Activated naive CD4-positive, alpha-beta T cell treated with anti-CD3 and anti-CD28 coated beads, Interleukin-2, amount 50 U/mL, for 16 hours (primary cell): Measurements from ENCODE around the gene SURF2.
"Not testable (repeated sequence)": the region's sequence is repeated elsewhere in the genome, so short reads cannot be mapped to it uniquely, and the experiment has no call there.

Source experiments
- DNase-seq: peaks from one replicate; pipeline ENCODE4 v3.0.0-alpha.2; 2020

Gene SURF2

DNA sequence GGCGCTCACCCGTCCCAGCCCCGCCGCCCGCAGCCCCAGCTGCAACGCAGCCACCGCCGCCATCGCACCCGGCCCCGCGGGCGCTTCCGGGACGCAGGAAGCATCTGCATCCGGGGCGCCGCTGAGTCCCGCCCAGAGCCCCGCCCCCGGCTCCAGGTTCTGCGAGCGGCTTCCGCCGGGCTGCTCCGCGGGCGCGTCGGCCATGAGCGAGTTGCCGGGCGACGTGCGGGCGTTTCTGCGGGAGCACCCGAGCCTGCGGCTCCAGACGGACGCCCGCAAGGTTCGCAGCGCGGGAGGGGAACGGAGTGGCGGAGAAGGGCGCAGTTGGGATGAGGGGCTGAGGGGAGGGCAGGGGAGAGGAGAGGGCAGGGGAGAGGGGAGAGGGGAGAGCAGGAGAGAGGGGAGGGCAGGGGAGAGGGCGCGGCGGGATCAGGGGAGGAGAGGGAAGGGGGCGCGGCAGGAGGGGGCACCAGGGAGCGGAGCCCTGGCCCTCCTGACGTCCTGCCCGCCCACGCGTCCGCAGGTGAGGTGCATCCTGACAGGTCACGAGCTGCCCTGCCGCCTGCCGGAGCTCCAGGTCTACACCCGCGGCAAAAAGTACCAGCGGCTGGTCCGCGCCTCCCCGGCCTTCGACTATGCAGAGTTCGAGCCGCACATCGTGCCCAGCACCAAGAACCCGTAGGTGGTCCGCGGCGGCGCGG lies at the start of gene SURF2, which contains the start of gene SURF1:
Gene SURF2, plus strand, starts transcription at position 160 of the 701 bp plus-strand sequence. Its CDS starts 43 bp downstream, at position 203.
Gene SURF1, minus strand, starts transcription at position 97 of the 701 bp plus-strand sequence. Its CDS starts 34 bp downstream, at position 63.
- DNase-seq = peak; percentile 95

DNA sequence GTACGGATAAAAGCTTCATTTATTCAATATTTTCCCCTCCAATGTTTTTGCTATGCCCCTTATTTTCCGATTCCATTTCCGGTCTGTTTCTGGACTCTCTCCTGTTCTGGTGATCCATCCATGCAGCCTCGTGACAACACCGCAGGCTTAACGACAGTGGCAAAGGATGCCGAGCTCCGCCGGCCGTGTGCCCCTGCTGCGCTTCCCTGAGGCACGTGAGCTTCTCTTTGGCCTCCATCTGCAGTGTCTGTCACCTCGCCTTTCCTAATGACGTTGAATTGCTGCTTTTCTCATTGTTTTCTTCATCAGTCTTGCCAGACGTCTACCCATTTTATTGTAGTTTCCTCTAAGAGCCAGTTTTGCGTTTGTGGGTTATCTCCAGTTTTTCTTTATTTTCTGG lies 49.0 kb upstream of the SURF2 start:
- no peak for DNase-seq

DNA sequence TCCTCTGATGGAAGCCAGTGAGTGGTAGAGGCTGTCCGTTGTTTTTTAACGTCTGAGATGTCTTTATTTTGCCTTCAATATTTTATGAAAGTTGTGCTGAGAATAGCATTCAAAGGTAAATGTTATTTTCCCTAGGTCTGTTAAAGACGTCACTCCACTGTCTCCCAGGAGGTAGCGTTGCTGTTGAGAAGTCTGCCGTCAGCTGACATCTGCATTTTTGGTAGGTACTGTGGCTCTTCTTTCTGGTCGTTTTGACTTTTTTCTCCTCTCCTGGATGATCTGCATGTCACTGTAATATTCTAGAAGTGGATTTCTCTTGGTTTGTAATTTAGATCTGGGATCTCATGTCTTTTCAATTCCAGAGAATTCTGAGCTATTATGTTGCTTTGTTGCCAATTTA lies 46.7 kb upstream of the SURF2 start:
- no peak for DNase-seq

DNA sequence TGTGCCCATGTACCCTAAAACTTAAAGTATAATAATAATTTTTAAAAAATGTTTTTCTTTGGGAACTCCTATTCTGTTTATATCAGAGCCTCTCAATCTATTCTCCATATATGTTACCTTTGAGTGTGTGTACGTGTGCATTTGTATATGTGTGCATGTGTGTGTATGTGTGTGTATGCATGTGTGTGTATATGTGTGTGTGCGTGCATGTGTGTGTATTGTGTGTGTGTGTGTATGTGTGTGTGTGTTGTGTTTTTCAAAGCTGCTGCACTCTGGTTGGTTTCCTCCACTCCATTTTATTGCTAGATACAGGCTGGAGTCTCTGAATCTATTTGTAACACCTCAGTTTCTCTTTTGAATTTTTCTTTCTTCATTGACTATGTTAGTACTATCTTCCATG lies 40.4 kb upstream of the SURF2 start:
- no peak for DNase-seq

DNA sequence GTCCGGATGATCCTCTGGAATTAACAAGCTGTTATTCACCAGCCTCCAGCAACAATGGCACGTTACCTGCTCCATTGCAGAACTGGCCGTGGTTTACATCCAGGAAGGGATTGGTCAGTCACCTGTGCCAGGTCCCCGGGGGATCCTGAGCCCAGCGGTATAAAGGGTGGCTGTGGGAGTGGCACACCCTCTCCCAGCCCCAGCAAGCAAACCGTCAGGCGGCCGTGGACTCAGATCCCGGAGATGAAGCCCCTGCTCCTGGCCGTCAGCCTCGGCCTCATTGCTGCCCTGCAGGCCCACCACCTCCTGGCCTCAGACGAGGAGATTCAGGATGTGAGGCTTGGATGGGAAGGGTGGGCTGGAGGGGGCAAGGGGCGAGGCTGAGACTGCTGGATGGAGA lies 38.8 kb upstream of the SURF2 start:
- not testable (repeated sequence) for DNase-seq

DNA sequence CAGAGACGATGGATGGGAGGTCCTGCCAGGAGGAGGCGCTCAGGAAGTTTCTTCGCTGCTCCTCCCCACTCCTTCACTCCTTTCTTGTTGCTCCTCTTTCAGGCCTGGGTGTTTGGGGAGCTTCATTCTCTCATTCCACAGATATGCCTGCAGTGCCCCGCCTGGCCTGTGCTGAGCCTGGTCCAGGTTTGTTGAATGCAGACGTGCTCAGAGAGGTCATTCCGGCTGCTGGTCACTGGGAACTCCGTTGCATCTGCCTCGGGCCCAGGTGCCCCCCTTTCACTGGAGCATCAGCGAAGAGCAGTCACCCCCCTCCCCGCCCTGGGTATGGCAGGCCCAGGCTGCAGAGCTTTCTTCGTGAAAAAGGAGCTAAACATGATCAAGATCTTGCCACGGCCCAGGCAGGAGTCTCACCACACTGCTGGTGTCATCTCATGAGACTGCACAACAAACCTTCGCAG lies 35.9 kb upstream of the SURF2 start:
- DNase-seq = no peak

DNA sequence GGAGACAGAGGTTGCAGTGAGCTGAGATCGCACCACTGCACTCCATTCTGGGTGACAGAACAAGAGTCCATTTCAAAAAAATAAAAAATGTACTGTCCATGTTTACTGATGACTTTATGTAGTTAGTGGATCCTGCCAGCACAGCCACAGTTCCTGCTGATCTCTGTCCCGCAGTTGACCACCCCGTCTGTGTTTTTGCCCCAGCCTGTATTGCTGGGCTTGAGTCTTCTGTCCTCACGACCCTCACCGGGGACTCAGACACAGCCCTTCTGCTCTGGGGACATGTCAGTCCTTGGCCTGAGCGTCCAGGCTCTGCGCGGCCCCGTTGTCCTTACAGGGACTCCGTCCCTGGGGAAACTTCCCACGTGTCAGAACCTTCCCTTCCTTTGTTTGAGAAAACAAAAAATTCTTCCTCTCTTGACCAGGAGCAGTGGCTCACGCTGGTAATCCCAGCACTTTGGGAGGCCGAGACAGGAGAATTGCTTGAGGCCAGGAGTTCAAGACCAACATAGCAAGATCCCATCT lies 34.9 kb upstream of the SURF2 start:
- no peak for DNase-seq

DNA sequence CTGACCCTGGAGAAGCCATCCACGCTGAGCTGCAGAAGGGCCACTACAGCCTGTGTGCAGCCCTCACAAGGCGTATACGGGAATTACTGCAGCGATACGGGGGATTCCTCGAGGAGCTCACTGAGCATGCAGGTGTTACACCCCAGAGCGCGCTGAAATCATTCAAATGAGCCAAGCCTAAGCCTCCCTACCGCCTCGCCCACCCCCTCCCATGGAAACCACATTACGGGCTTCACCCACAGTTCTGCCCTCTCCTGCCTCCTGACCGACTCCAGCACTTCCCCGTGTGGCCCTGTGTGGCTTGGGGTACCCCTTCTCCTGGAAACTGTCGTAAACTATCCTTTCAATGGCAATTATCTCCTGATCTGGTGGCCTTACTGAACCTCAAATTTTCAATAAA lies 33.6 kb upstream of the SURF2 start:
- DNase-seq = no peak

DNA sequence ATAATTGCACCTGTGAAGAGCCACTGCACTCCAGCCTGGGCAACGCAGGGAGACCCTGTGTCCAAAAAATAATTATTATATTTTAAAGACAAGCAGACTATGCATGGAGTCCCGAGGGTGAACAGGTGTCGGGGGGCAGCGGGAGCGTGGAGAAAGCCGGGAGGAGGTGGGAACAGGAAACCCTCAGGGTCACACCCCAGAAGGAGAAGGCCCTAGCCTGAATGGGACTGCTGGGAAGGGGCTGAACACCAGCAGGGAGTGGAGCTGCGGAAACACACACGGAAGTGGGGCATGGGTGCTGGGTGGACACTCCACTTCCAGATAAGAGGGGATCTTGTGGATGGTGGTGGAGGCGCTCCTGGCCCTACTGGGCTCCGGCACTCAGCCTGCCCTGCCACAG lies 33.1 kb upstream of the SURF2 start:
- DNase-seq = no peak

DNA sequence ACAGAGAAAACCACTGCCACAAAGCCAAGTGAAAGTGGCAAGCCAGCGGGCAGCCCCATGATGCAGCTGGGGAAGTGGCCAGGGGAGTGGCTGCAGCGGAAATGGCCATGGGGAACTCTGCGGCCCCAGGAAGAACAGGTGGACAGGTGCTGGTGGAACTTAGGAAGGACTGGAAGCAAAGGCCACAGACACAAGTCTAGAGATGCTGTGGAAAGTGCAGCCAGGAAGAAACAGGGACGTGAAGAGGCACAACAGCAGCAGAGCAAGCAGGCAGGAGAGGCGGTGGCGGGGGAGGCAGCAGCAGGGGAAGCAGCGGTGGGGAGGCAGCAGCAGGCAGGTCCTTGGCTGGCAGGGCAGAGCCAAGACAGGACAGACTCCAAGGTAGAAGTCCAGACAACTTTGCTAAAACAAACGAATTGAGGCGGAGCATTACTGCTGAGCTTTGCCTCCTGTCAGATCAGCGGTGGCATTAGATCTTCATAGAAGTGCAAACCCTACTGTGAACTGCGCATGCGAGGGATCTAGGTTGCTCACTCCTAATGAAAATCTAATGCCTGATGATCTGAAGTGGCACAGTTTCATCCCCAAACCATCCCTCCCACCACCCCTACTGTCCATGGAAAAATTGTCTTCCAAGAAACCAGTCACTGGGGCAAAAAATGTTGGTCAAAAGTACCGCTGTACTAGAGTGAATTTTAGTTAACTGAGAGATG lies 32.2 kb upstream of the SURF2 start:
- no peak for DNase-seq

DNA sequence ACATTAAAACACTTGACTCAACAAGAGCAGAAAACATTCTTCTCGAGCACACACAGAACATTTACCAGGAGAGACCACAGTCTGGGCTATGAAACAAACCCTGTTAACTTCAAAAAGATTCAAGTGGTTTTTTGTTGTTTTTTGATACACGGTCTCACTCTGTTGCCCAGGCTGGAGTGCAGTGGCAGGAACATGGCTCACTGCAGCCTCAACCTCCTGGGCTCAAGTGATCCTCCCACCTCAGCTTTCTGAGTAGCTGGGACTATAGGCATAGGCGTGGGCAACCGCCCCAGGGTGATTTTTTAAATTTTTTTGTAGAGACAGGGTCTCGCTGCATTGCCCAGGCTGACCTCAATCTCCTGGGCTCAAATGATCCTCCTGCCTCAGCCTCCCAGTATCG lies 29.3 kb upstream of the SURF2 start:
- not testable (repeated sequence) for DNase-seq

DNA sequence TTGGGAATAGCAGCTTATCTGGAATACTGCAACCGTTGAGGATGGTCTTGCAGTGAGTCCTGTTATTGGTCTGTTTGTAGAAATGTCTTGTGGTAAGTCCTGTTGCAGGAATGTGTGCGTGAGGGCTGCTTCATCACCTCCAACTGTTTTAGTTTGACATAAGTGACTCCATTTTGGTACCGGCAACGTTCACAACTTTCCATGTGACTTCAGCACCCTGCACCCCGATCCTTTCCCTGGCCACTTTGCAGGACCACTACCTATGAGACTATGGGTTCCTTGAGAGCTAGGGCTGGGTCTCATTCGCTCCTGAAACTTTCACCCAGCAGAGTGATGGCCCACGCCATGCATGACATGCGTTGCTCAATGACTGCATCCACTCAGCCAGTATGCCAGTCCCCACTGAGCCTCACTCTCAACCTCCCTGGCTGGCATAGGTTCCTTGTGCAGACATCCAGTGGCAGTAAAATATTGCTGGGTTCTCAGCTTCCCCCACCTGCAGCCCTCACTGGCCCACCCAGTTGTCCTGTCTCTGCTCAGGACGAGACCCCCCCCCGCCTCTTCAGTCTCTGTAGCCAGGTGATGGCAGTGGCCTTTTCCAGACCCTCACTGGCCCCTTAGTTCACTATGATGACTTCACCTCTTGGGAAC lies 28.4 kb upstream of the SURF2 start:
- no peak for DNase-seq

DNA sequence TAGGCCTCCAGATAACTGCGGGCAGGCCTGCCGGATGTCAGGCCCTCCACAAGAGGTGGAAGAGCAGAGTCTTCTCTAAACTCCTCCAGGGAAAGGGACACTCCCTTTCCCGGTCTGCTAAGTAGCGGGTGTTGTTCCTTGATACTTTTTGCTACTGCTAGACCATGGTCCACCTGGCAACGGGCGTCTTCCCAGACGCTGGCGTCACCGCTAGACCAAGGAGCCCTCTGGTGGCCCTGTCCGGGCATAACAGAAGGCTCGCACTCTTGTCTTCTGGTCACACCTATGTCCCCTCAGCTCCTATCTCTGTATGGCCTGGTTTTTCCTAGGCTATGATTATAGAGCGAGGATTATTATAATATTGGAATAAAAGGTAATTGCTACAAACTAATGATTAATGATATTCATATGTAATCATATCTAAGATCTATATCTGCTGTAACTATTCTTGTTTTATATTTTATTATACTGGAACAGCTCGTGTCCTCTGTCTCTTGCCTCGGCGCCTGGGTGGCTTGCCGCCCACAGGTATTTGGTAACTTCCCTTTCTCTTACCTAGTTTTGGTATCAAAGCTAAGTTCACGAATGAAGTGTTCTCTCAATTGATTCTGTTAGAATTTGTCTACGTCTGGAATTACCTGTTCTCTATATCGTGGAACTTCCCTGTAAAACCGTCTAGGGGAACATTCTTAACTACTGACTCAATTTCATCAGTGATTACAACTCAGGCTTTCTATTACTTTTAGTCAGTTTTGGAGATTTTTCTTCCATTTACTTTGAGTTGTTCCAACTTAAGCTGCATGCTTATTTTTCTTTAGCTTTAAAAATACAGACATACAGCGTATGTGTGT lies 26.8 kb upstream of the SURF2 start:
- not testable (repeated sequence) for DNase-seq

DNA sequence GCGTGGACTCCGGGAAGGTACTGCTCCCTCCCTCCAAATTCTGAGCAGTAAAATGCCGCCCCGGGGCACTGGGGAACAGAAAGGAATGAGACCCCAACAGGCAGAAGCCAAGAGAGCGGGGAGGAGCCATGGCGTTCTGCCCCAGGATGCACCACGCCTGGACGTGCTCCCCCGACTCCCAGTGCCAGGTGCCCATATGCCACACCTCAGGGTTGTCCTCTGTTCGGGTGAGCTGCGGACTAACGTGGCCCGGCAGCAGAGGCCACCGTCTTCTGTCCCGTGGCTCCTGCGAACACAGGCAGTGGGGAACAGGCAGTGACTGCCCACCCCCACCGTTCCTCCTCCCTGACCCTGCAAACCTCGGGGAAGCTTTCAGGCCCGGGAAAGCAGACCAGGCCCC lies 25.1 kb upstream of the SURF2 start:
- no peak for DNase-seq

DNA sequence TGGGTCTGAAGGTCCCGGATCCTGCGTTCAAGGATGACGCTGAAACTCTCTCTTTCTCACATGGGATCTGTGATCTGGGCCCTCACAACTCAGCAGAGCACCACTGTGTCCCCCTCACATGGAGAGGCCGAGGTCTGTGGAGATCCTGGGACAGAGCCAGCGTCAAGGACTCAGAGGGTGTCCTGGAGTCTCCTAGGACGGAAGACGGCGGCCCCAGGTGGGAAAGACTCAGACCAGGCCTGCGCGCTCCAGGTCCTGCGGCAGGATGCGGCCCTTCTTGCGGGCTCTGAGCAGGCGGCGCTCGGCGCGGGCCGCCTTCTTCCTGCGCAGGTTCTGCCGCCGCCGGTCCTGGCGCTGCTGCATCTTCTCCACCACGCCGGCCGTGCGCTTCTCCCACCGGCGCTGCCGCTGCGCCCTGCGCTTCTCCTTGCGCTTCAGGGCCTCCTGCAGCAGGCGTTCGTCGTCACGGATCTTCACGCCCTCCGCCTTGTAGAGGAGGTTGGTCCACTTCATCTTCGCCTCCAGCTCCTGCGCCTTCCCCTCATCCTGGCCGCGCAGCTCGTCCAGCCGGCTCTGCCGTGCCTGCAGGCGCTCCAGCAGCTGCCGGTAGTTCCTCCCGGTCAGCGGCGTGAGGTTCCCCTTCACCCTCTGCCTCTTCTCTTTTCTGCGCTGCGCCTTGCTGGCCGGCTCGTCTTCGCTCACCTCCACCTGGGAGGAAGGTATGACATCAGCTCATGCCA lies 24.5 kb upstream of the SURF2 start:
- DNase-seq = no peak

DNA sequence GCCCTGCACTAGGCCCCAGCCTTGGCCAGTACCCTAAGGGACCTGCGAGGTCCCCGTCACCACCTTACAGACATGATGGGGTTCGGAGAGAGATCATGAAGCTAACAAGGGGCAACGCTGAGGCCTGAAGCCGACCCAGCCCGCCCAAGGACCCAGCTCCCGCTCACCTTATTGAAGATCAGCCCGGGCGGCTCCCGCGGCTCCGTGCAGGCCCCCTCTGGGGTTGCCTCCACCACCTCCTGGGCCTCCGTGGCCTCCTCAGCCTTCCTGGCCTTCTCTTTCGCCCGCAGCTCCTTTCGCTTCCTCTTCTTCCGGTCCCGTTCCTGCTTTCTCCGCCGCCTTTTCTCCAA lies 24.0 kb upstream of the SURF2 start:
- DNase-seq = no peak

DNA sequence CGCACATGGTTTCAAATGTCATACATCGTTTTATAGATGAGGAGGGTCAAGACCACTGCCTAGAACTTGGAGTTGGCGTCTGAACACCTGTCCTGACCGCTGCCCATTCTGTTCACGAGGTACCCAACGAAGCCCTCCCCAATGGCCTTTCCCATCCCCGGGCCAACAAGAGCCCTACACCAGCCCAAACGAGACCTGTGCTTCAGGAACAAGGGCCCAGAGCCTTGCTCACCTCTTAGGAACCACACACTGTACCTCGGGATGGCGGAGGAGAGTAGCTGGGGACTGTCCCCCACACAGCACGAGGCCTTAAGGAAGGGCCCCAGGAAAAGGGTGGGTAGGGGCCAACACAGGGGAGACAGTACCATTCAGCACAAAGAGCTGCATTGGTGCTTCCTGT lies 23.3 kb upstream of the SURF2 start:
- DNase-seq = no peak

DNA sequence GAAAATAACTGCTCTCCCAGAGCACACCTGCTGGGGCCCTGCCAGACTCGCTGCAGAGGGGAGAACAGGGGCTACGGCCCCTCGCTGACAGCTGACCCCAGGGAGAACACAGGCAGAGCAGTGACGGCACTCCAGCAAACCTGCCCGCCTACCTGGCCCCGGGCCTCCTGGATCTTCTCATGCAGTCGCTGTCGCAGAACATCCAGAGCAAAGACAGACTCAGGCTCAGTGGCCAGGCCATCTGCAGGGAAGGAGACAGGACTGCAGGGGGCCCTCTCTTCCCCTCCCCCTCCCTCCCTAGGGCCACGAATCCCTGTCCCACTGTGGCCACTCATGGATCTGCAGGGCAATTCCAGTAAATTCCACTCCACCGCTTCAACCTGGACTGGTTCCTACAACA lies 22.8 kb upstream of the SURF2 start:
- DNase-seq = no peak

DNA sequence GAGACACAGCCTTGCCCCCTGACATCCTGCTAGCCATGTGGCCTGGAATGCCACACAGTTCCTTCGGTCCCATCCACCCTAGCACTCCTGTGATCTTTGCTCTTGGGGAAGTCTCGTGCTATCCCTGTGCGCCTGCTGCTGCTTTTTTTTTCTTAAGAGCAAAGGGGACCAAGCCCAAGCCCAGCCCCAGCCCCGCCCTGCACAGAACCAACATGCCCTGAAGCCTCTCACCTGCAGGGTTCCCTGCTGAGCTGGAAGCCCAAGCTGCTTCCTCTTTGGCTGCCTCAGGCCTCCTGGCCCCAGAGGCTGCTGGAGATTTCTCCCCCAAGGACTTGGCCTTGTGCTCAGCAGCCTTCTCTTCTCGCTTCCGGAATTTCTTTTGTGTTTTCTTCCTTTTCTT lies 22.2 kb upstream of the SURF2 start:
- DNase-seq = no peak

DNA sequence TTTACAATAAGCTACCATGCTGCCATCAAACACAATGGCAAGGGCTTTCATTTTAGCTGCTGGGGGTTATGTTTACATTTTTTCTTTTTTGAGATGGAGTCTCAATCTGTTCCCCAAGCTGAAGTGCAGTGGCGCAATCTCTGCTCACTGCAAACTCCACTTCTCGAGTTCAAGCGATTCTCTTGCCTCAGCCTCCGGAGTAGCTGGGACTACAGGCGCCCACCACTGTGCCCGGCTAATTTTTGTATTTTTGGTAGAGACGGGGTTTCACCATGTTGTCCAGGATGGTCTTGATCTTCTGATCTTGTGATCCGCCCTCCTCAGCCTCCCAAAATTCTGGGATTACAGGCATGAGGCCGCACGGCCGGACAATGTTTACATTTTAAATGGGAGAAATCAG lies 21.5 kb upstream of the SURF2 start:
- peak; percentile 2 for DNase-seq

DNA sequence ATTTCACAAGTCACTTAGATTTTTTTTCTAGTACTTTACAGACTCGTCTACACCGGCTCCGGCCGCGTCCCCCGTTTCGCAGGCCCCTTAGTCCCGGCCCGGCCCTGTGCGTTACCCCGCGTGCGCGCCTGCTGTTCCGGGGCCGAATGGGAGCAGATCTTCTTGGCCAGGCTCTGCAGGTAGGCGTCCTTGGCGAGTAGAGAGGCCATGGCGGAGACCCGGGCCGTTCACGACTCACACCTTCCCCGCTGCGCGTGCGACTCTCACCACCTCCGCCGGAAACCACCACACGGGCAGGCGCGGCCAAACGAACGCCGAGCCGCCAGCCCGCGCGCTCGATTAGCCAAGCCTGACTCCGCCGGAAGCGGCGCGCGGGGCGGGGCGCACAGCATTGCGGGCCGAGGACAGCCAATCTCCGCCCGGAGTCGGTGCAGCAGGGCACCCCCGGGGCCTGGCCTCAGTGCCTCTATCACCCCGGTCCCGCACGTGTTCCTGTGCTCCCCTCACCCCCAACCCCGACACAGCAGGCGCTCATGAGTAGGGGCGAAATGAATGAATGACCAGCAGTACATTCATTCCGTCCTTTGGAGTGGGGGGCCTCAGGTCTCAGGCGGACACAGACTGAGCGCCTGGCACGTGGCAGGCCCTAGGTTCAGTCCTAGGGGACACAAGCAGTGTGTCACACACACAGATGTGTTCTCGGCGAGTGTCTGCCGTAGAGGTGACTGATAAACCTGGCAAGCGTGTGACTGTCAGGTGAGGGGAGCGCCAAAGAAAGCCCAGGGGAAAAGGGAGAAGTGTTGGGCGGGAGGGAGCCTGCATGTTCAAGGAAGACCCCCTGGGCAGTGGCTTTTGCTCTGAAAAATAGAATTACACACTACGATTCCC lies 20.2 kb upstream of the SURF2 start, which contains the start of gene SURF6:
Gene SURF6, minus strand, starts transcription at position 265 of the 888 bp plus-strand sequence. Its CDS starts 56 bp downstream, at position 209.
- DNase-seq = peak; percentile 96
